Panc1 (cell line): Measurements from ENCODE around the gene NUTF2.

Source experiments
- TCF7L2 ChIP-seq: IDR thresholded peaks from 2 replicates; pipeline ENCODE4 v1.6.1; 2011; ENCODE audit warnings: mild to moderate bottlenecking, low read depth, low read length, inconsistent platforms
- TF ChIP-seq, protein P1 (sequence below): fragments of 450-650 bp; IDR thresholded peaks from 2 replicates; pipeline ENCODE4 v1.5.1; 2017; ENCODE audit warnings: mild to moderate bottlenecking

DNA sequence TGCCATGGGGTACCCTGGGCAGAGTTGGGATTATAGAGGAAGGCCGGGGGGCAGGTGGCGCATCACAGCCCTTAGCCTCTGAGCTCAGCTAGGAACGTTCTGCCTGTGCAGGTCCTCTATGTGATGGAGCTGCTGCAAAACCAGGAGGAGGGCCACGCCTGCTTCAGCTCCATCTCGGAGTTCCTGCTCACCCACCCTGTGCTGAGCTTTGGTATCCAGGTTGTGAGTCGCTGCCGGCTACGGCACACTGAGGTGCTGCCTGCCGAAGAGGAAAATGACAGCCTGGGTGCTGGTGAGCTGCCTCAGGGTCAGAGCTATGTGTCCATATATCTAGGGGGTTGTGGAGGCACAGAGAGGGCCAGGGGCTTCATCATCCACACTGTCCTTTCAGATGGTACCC, 32.1 kb downstream of the NUTF2 start:
- TF ChIP-seq, protein P1, sequence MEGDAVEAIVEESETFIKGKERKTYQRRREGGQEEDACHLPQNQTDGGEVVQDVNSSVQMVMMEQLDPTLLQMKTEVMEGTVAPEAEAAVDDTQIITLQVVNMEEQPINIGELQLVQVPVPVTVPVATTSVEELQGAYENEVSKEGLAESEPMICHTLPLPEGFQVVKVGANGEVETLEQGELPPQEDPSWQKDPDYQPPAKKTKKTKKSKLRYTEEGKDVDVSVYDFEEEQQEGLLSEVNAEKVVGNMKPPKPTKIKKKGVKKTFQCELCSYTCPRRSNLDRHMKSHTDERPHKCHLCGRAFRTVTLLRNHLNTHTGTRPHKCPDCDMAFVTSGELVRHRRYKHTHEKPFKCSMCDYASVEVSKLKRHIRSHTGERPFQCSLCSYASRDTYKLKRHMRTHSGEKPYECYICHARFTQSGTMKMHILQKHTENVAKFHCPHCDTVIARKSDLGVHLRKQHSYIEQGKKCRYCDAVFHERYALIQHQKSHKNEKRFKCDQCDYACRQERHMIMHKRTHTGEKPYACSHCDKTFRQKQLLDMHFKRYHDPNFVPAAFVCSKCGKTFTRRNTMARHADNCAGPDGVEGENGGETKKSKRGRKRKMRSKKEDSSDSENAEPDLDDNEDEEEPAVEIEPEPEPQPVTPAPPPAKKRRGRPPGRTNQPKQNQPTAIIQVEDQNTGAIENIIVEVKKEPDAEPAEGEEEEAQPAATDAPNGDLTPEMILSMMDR, result no peak
- TF ChIP-seq TCF7L2, result no peak
